ENCODE measurements around the gene LRRC45.
A peak's percentile ranks its signal among the peaks of the same experiment; 100 is the strongest.

The LRRC45 gene

GRCh38 chr17:82063424-82064415 lies 40.6 kb downstream of the LRRC45 start:
- DNase-seq (ENCODE audit: low spot score): no peak

- no peak for DNase-seq (ENCODE audit: low spot score)
Measured at GRCh38 chr17:82064433-82065192, 41.5 kb downstream of the LRRC45 start.

GRCh38 chr17:82065193-82065637 lies 42.1 kb downstream of the LRRC45 start:
- DNase-seq (ENCODE audit: low spot score): no peak

- DNase-seq (ENCODE audit: low spot score): peak; percentile 75
Measured at GRCh38 chr17:82065638-82066303, 42.7 kb downstream of the LRRC45 start, which contains the start of gene DUS1L. Gene DUS1L (minus strand): TSS chr17:82065804. CDS start chr17:82065059, 745 bp downstream.

GRCh38 chr17:82070611-82071010 lies 47.5 kb downstream of the LRRC45 start:
- no peak for DNase-seq (ENCODE audit: low spot score)

GRCh38 chr17:82072827-82073226 lies 49.7 kb downstream of the LRRC45 start:
- no peak for DNase-seq (ENCODE audit: low spot score)

- no peak for DNase-seq (ENCODE audit: low spot score)
Measured at GRCh38 chr17:82073446-82073845, 50.3 kb downstream of the LRRC45 start.

- DNase-seq (ENCODE audit: low spot score): no peak
Measured at GRCh38 chr17:82076018-82076784, 53.1 kb downstream of the LRRC45 start.

GRCh38 chr17:82076785-82077591 lies 53.9 kb downstream of the LRRC45 start:
- DNase-seq (ENCODE audit: low spot score): no peak

- no peak for DNase-seq (ENCODE audit: low spot score)
Measured at GRCh38 chr17:82077617-82078358, 54.7 kb downstream of the LRRC45 start.

GRCh38 chr17:82078433-82078832 lies 55.3 kb downstream of the LRRC45 start:
- DNase-seq (ENCODE audit: low spot score): no peak

- no peak for DNase-seq (ENCODE audit: low spot score)
Measured at GRCh38 chr17:82079001-82079677, 56.0 kb downstream of the LRRC45 start.

GRCh38 chr17:82080048-82080788 lies 57.1 kb downstream of the LRRC45 start:
- DNase-seq (ENCODE audit: low spot score): no peak

Measured in HuH-7 (cell line).